OCI-LY7 (cell line): ENCODE data around the gene NALCN.

Source experiments
- EZH2phosphoT487 ChIP-seq: fragments of 200-600 bp; sonication (generic); IDR thresholded peaks from 2 replicates; pipeline ENCODE4 v1.6.1; 2018; ENCODE audit warnings: low read depth, borderline replicate concordance, mild to moderate bottlenecking, mixed run types, antibody characterized with exemption, low read length, moderate library complexity, mixed read lengths
- TF ChIP-seq, protein P1 (sequence below): fragments of 200-600 bp; sonication (generic); conservative IDR thresholded peaks from 2 replicates; pipeline ENCODE4 v1.5.1; 2014; ENCODE audit warnings: mild to moderate bottlenecking, antibody characterized with exemption, low read length, moderate library complexity, mixed read lengths

DNA sequence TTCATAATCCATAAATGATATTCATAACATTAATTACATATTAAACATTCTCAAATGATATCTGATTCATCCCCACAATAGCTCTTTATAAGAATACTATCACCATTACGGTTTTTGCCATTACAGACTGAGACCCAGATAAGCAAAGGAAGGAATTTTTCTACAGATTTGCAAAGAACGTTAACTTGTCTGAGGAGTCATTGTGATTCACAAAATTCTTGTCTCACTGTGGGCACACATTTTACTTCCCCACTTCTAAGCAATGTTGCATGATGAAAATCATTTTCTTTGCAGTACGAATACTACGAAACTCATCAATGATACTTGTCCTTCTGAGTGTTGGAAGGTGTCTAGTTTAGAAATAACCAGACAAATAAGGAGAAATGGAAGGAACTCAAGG, 70.1 kb downstream of the NALCN start:
- TF ChIP-seq, protein P1, sequence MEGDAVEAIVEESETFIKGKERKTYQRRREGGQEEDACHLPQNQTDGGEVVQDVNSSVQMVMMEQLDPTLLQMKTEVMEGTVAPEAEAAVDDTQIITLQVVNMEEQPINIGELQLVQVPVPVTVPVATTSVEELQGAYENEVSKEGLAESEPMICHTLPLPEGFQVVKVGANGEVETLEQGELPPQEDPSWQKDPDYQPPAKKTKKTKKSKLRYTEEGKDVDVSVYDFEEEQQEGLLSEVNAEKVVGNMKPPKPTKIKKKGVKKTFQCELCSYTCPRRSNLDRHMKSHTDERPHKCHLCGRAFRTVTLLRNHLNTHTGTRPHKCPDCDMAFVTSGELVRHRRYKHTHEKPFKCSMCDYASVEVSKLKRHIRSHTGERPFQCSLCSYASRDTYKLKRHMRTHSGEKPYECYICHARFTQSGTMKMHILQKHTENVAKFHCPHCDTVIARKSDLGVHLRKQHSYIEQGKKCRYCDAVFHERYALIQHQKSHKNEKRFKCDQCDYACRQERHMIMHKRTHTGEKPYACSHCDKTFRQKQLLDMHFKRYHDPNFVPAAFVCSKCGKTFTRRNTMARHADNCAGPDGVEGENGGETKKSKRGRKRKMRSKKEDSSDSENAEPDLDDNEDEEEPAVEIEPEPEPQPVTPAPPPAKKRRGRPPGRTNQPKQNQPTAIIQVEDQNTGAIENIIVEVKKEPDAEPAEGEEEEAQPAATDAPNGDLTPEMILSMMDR: no peak
- no peak for TF ChIP-seq EZH2phosphoT487
